Effector CD8-positive, alpha-beta T cell (primary cell): ENCODE measurements around the gene APOBEC2.

Source experiments
- DNase-seq: peaks from one replicate; lab custom pipeline; 2025; lab: John Stamatoyannopoulos, UW

APOBEC2 gene

DNA sequence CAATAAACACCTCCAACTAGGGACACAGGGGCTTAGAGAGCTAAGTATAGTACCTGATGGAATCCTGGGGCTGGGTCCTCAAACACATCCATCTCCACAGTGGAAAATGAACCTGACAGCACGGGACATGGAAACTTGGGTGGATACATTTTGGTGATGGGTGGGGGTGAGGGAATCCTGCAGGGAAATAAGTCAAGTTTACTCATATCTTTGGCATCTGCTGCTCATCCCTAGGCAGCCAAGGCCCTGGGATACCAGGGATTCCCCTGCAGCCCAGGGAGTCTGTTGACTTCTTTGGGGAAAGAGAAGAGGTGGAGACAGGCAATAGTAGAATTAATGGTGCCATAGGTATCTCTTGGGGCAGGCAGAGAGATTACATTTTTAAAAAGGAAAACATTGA is 6.6 kb downstream of the APOBEC2 start:
- DNase-seq, result no peak

DNA sequence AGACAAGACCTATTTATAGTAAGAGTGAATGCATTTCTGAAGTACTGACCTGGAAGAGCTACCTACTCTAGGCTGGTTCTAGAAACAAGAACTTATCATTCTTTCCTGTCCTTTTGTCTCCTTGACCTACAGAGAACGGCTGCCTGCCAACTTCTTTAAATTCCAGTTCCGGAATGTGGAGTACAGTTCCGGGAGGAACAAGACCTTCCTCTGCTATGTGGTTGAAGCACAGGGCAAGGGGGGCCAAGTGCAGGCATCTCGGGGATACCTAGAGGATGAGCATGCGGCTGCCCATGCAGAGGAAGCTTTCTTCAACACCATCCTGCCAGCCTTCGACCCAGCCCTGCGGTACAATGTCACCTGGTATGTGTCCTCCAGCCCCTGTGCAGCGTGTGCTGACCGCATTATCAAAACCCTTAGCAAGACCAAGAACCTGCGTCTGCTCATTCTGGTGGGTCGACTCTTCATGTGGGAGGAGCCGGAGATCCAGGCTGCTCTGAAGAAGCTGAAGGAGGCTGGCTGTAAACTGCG is 8.3 kb downstream of the APOBEC2 start:
- DNase-seq, result no peak

DNA sequence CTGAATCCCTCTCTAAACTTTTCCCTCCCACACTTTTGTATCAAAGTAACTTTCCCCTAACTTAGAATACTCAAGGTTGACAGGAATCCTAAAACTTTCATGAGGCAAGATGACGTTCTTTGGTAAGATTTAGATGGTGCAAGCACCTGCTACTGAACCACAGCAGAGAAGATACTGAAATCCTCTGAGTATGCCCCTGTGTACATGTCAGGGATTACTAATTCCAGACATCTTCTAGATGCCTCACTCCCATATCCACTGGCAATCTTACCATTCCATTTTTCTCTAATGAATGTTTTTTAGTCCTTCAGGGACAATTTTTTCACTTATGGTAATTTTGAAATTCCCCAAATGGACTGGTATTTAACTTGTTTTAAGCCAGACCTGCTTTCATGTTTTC is 9.1 kb downstream of the APOBEC2 start:
- DNase-seq, result no peak

DNA sequence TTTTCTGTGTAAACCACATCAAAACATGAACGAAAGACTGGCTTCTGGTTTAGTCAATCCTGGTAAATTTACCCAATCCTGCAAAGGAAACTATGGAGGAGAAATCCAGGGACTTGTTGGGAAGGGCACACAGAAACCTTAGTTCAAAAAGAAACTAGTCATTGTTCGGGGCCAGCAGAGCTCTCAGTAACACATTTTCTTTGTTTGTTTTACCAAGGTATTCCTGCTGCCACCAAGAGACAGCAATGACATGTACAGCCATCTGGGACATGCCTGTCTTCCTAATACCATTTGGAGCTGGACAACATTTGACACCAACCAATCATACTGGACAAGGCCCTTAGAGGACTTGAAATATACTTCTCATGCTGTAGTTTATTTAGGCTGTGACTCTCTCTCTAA is 10.9 kb downstream of the APOBEC2 start:
- no peak for DNase-seq

DNA sequence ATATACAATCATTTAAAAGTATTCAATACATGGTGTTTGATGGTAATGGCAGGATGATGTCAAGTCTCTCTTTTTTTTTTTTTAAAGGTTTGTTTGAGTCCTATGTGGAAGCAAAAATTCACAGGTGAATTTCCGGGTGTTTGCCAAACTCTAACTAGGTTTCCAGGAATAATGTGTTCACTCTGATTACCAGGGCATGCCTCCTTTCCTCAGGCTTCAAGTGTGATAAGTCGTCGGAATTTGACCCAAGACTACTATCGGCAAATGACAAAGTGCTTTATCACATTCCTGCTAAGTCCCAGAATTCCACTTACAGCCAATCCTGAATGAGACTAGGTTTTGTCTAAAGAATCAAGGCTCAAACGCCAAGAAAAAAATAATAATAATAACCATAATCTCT is 11.8 kb downstream of the APOBEC2 start:
- DNase-seq, result no peak

DNA sequence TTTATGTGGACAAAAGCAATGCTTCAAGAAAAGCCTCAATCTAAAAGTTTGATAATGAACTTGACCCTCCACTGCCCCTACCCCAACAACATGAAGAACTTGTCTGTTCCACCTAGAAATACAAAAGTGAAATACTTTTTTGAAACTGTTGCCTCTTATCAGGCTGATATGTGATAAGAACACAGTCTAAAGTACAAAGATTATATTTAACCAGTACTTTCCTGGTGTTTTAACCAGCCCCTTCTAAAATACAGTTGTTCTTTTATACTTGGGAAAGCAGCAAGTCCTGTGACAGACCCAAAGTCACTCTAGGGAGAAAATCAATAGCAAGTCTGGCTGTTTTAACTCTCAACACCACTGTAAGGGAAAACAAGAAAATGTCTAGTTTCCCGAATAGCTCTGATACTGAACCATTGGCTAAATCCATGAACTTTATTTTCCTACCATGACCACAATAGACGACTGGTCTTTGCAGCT is 12.6 kb downstream of the APOBEC2 start:
- DNase-seq, result no peak

DNA sequence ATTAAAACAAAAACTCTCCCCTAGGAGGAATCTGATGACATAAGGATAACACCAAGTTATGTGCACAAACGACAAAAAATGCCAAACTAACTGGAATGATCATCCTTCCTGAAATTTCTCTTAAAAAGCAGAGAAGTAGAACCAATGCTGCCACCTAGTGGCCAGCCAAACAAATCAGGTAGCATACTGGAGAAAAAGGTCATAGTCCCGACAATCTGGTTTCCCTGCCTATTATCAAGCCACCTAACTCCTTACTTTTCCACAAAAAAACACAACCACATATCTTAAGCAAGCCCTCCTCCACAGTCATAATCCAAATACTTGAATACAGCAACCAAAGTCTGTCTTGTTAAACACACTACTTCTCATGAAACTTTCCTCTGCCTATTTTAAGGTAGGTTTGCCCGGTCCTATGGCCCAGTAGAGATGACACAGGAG is 13.9 kb downstream of the APOBEC2 start:
- DNase-seq, result peak; percentile 58

DNA sequence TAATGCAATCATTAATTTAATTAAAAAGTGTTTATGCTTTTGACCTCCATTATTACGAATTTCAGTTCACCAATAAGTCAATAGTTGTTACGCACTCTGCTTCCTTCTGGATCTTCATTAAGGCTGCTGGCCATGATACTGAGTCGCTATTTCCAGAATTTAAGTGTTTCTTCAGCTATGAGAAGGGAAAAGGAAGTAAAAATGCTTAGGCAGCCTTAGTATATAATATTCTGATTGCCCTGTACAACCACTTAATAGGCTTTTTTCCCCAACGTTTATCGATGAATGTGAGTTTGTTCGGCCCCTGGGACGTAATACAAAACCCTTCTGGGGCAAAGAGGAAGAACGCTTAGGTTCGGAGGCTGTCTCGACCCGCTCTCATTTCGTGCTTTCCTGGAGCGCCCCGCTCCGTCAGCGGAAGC is 18.5 kb downstream of the APOBEC2 start:
- no peak for DNase-seq

DNA sequence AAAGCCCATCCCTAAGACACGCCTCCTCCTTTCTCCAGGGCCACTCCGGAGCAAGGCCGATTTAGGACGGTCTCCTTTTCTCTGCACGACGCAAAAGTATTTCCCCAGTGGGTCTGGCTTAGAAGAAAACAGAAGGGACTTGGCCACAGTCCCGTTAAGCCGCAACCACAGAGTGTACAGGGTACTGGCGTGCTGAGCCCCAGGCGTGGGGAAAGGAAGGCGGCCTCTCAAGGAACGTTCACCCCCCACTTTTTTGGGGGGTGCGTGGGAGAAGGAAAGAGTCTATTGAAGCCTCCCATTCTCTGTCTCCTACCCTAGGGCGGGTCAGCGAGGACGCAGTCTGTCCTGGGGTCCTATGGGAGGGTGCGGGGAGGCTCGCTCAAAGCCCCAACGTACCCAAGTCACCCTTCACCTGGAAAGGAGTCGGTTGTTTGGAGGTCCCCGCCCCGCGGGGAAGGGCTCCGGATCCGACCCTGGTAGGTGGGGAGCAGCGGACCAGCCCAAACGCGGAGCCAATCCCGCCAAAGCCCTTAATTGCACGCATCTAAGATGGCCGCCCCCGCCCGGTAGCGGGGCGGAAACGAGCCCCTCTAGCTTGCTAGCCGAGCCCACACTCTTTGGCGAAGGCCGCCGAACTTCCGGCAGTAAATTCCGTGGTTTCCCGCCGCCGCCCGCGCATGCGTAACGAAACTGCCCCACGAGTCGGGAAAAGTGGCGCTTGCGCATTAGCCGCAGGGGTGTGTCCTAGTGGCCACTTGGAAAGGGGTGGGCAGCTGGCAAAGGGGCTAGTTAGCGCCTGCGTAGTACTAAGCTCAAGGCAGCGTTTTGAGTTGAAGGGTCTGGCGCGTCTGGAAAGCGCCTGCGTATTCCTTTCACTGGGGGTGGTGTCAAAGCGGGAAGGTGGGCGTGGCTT is 19.2 kb downstream of the APOBEC2 start, which contains the start of gene OARD1:
Gene OARD1 (minus strand): TSS at position 434 of the 913 bp plus-strand sequence. CDS start 722 bp downstream, outside the sequence.
- DNase-seq, result peak; percentile 100

DNA sequence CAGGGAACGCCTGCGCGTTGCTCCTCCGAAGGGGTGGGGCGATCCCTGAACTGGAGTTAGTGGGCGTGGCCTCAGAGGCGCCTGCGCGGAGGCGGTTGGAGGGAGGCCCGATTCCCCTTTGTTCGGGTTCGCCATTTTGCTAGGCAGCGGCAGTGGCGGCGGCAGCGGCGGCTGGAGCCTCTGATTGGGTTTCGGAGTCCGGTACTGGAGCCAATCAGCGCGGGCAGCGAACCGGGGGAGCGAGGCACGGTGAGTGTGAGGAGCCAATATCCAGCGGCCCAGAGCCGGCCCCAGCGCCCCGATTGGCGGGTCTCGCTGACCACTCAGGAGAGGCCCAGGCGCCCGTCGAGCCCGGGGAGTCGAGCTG is 19.8 kb downstream of the APOBEC2 start, which contains the start of gene NFYA:
Gene NFYA (plus strand): TSS at position 139 of the 367 bp plus-strand sequence. CDS start 6,116 bp downstream, outside the sequence.
- peak; percentile 100 for DNase-seq

DNA sequence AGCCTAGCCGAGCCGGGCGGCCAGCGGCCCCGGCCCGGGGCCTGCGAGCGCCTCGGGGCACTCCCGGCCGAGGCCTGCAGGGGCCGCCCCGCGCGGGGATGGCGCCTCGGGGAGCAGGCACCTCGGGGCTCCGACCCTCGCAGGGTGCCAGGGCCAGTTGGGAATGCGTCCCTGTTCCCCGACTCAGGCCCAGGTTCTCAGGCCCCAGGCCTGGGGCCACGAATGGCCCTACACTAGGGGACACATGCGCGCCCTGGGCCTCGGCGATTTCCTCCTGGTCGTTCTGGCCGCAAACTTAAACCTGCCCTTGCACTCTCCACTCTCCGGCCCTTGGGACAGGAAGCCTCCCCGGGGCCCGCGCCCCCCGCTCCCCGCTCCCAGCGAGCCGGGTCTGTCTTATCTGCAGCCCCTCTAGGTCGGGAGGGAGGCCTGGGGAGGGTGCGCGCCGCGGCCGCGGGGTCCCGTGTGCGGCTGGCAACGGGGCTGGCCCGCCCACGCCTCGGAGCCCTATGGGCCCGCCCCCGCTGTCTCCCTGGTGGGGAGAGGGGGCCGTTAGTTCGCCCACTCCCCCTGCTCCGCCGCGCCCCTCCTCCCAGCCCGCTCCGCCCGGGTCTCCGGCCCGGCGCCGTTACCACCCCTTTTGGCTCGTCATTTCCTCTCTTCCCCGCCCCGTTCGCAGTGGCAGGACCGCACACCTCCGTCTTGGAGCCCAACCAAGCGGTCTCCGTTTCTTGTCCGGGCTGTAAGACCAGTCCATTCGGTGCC is 20.4 kb downstream of the APOBEC2 start:
- DNase-seq, result peak; percentile 70

DNA sequence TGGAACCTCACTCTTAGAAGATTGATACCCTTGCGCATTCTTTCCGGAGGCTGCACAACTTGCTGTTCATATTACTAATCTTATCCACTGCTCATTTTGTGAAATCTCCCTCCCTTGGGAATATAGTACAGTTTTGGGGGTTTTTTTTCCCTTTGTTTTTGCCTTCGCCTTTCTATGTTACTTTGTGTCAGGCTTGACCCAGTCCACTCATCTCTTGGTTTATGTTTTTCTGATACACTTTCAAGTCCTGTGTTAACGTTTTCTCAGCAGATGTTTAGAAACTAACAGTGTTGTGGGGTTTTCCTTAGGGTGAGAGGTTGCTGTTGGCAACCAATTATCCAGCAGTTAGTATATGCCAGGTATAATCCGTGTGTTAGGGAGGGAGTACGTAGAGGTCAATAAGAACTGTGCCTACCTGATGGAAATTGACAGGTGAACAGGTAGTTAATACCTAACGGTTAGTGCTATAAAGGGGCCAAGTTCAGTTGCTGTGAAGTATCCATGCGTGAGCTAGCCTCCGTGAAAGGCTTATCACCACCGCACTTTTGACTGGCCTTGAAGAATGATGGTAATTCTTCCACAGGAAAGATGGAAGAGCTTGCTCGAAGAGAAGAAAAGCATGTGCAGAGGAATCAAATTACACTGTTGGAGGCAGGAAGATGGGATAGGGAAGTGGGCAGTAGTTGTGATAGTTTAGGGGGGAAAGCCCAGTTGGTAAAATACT is 21.1 kb downstream of the APOBEC2 start:
- DNase-seq, result no peak

DNA sequence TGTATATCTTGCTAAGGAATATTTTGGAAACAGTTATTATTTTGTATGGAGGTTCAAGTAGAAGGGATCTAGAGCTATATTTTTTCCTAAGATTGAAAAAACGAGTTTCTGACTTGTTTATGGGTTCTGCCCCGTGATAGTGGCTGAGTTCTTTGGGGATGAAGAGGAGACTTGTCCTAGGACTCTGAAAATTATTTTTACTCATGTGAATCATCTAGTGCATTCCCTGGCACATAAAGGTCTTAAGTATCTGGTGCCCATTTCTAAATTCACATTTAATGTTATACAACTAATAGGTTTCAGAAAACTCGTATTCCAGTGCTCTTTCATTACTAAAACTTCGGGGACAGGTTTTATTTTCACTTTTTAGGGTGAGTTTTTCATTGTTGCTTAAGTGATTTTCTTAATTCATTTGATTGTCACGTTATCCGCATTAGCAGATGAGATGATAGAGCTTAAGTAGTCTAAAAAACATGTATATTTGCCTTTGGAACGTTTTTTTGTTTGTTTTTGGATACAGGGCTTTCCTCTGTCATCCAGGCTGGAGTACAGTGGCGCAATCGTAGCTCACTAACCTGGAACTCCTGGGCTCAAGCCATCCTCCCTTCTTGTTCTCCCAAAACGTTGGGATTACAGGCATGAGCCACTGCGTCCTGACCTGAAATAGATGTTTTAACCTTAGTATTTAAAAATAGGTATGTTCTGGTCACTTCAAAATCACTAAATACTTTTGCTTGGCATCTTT is 21.9 kb downstream of the APOBEC2 start:
- no peak for DNase-seq

DNA sequence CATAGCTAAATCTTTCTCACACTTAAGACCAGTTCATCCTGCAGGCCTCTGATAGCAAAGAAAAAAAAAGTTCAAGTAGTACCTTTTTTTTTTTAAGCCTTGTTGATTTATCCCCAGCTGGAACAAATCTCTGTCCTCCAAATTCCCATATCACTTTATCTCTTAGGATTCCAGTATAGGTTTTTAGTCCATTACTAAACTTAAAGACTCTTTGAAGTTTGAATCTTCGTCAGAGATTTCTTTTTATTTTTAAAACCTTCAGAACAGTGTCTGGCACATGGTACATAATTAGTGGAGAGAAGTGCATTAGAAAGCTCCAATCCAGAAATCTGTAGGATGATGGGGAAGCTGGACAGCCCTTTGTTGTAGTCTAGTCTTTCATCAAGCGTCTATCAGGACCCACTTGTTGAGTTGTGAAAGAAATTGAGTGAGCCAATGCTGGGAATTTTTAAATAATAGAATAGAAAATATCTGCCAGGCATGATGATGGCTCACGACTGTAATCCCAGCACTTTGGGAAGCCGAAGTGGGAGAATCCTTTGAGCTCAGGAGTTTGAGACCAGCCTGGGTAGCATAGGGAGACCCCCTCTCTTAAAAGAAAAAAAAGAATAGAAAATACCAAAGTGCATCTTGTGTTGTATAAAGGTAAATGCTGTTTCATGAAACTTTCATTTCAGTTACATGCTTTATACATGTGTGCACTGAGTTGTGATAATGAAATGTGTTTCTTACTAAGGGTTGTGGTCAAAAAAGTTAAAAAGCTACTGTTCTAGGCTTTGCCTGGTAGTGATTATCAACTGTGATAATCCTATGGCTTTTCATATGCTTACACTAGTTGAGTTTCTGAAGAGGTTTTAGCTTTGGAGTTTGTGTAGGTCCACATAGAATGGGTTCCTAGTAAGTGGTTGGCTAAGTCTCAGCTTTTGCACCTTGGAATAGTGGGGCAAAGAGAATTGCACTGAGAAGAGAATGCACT is 22.9 kb downstream of the APOBEC2 start:
- no peak for DNase-seq

DNA sequence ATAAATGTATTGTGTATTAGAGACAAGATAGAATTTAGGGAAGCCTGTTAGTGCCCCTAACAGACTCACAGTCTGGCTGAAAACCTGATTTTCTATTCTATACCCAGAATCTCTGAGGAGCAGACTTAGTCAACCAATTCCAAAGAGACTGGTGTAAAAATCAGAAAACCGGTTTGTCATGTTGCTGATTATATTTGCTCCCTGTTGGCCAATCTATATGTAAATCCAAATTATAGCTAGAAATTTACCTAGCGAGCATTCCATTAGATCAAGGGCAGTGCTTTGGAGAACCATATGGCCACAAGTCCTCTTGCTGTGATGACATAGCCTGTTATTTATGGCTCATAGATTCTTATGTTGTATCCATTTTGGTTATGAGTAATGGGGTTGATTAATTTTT is 24.5 kb downstream of the APOBEC2 start:
- no peak for DNase-seq

DNA sequence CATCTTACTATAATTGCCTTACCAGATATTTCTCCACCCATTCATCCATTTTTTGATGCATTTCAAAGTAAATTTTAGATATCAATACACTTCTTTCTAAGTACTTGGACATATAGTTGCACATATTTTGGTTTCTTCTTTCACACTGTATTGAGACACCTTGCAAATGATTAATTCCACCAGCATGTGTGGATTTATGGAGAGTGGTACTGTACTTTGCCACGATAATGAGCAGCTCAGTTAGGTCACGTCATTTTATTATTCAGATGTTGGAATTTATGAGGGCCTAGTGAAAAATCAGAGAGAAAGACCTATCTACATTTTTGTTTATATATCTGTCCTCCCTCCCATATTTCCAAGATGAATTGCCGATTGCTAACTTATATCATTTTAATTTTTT is 25.1 kb downstream of the APOBEC2 start:
- no peak for DNase-seq

DNA sequence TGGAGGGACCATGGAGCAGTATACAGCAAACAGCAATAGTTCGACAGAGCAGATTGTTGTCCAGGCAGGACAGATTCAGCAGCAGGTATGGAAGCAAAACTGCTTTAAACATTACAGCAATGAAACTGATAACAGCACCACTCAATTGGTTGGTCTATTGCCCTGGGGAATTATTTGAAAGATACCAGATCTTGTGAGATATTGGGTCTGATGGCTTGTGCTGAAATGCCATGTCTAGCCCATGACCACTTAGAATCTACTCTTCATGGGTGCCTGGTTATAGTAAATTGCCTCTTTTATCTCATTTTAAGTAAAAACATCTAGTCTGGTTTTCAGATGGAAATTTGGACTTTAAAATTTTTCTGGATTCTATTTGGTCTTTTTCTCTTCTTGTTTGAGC is 26.1 kb downstream of the APOBEC2 start:
- DNase-seq, result no peak

DNA sequence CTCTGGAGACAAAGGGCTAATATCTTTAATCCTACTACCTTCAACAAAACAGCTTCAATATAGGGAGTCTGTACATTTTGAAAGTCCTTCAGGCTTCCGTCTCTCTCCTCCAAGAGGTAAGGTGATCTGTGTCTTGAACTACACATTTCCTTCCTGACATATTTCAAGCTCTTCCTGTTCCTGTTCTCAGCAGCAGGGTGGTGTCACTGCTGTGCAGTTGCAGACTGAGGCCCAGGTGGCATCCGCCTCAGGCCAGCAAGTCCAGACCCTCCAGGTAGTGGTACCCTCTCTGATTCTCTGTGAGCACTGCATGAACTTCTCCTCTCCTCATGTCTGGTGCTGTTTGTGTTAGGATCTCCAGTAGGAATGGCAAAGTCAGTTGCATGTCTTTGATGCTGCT is 27.6 kb downstream of the APOBEC2 start:
- DNase-seq, result no peak

DNA sequence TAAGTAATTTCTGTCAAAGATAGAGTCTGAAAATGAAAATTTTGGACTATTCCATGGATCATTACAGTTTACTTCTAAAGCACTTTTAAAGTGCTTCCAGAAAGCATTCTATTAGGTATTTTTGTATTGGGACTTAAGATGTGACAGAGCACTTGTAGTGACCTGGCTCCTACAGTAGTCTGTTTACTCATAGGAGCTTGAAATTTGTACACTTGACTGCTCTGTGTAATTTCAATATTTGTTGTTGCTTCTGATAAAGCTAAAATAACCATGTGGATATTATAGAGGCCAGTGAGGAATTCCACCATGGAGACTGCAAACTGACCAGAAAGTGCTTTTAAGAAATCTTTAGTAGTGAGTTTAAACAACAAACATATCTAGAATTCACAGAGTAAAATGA is 30.1 kb downstream of the APOBEC2 start:
- DNase-seq, result no peak

DNA sequence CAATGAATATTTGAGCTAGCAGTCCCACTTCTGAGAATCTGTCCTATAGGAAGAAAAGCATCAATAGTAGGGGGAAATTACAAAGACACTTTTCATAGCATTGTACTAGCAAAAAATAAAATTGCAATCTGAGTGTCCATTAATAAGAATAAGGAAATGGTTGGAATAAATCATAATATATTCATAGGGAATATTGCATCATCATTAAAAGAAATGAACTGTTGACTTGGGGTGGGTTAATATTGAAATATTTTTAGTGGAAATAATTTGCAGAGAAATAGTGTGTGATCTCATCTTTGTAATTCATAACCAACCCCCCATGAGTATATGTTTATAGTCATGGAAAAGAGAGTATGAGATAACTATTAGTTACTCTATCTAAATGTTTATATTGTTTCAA is 32.2 kb downstream of the APOBEC2 start:
- no peak for DNase-seq
